K562 (cell line): ENCODE results near the gene LPIN2. TPM values are rescaled to one million over a fixed set of nuclear protein-coding genes. Genes with fewer than 3 reads are reported as not detected.

Source experiments
- ATAC-seq: fragments of 200-7000 bp; cut with Tn5 transposase; 3 replicates; pipeline ENCODE4 v1.9.1; 2020; ENCODE audit warnings: moderate library complexity
- BruUV-seq: library from RNA; stranded (reverse); fragments of 400-500 nt; replicated peaks from 2 replicates; lab custom pipeline; 2021; lab: Mats Ljungman, UMichigan
- CTCF ChIA-PET: fragments of 300-600 bp; formaldehyde crosslinking; extraction: SDS; loops from one replicate; lab custom pipeline; 2021; ENCODE audit warnings: low intra/inter-chr PET ratio; lab: Yijun Ruan, JAX
- POLR2A ChIA-PET: fragments of 300-600, 350-650 bp; sonication (Branson Sonifier 250); formaldehyde crosslinking; extraction: SDS; loops from one replicate; lab custom pipeline; 2021; ENCODE audit warnings: antibody characterized with exemption, inconsistent platforms; lab: Yijun Ruan, JAX
- DNase-seq, 4 experiments: peaks; one replicate each; pipeline versions ENCODE4 v3.0.0 to v3.0.0-alpha.2; 2011 to 2018; ENCODE audit warnings: low spot score in 3 of 4, mixed read lengths in 3 of 4; ENCODE audit errors: extremely low read depth in 1 of 4
- FAIRE-seq: peaks from 2 replicates; lab custom pipeline; 2011; peaks lifted over from hg19 to GRCh38; lab: Jason Lieb, UNC
- H2AFZ ChIP-seq: 2 replicates; pipeline ENCODE4 v1.6.0; 2011; ENCODE audit warnings: low read depth, low read length, control low read depth, inconsistent platforms
- H3K27ac ChIP-seq: fragments of 200-600 bp; 3 replicates; pipeline ENCODE4 v1.8.0; 2011; ENCODE audit warnings: low read depth, mild to moderate bottlenecking, control low read depth, inconsistent platforms, low read length, moderate library complexity, mixed read lengths; ENCODE audit errors: extremely low read depth
- H3K27me3 ChIP-seq, 2 experiments: fragments of 300-600 bp in 1 of 2; 2 replicates in 1 of 2; 3 replicates in 1 of 2; pipeline versions ENCODE4 v1.6.0 to v1.8.0; 2011; ENCODE audit warnings: inconsistent platforms in 2 of 2, low read length in 2 of 2, mild to moderate bottlenecking in 1 of 2, mixed read lengths in 1 of 2, moderate library complexity in 1 of 2; ENCODE audit not compliant: control insufficient read depth in 2 of 2, insufficient read depth in 2 of 2
- H3K36me3 ChIP-seq: fragments of 300-600 bp; 3 replicates; pipeline ENCODE4 v1.8.0; 2011; ENCODE audit warnings: mild to moderate bottlenecking, low read length, inconsistent platforms; ENCODE audit not compliant: control insufficient read depth, insufficient read depth
- H3K4me1 ChIP-seq, 2 experiments: fragments of 200-600 bp in 1 of 2; replicated peaks in 1 of 2; 2 replicates in 1 of 2; 3 replicates in 1 of 2; pipeline versions ENCODE4 v1.5.1 to v1.8.0; 2011; ENCODE audit warnings: inconsistent platforms in 2 of 2, low read length in 2 of 2, mild to moderate bottlenecking in 1 of 2, mixed read lengths in 1 of 2, moderate library complexity in 1 of 2; ENCODE audit not compliant: control insufficient read depth in 2 of 2, insufficient read depth in 2 of 2
- H3K4me2 ChIP-seq: 2 replicates; pipeline ENCODE4 v1.6.1; 2011; ENCODE audit warnings: low read length, control low read depth, inconsistent platforms, mixed read lengths; ENCODE audit not compliant: insufficient read depth
- H3K4me3 ChIP-seq: fragments of 200-600 bp; sonication (generic), shearing (Covaris generic); 2 replicates; pipeline ENCODE4 v1.5.1; 2016; ENCODE audit warnings: control low read depth, inconsistent platforms
- H3K79me2 ChIP-seq: fragments of 200-600 bp; 3 replicates; pipeline ENCODE4 v1.8.0; 2011; ENCODE audit warnings: low read length, inconsistent platforms; ENCODE audit not compliant: control insufficient read depth, insufficient read depth
- H3K9ac ChIP-seq, 2 experiments: 2 replicates each; pipeline versions ENCODE4 v1.6.0 to v1.6.1; 2011; ENCODE audit warnings: low read depth in 2 of 2, low read length in 2 of 2, control low read depth in 1 of 2, inconsistent platforms in 1 of 2, mild to moderate bottlenecking in 1 of 2, mixed read lengths in 1 of 2; ENCODE audit not compliant: insufficient read depth in 1 of 2
- H3K9me1 ChIP-seq: one replicate; pipeline ENCODE4 v1.6.0; 2011; ENCODE audit warnings: inconsistent platforms, mild to moderate bottlenecking, low read length, moderate library complexity; ENCODE audit not compliant: control insufficient read depth, insufficient read depth
- H3K9me3 ChIP-seq: replicated peaks from 2 replicates; pipeline ENCODE4 v1.5.1; 2011; ENCODE audit warnings: low read depth, low read length, inconsistent platforms; ENCODE audit not compliant: control insufficient read depth, insufficient read depth
- H4K20me1 ChIP-seq: replicated peaks from 2 replicates; pipeline ENCODE4 v1.6.1; 2011; ENCODE audit warnings: low read length, inconsistent platforms, mixed read lengths; ENCODE audit not compliant: control insufficient read depth, insufficient read depth
- BCOR ChIP-seq: fragments of 450-650 bp; IDR thresholded peaks from 2 replicates; pipeline ENCODE4 v1.6.1; 2016
- CEBPB ChIP-seq: fragments of 450-650 bp; IDR thresholded peaks from 2 replicates; pipeline ENCODE4 v1.6.1; 2016; ENCODE audit warnings: missing genetic modification characterization, missing compliant biosample characterization
- CEBPG ChIP-seq, 3 experiments: fragments of 200-800 bp in 1 of 3; sonication (Bioruptor generic) in 1 of 3; sonication (generic) in 1 of 3; formaldehyde crosslinking in 1 of 3; IDR thresholded peaks in 2 of 3; conservative IDR thresholded peaks in 1 of 3; 2 replicates each; pipeline versions ENCODE4 v1.6.1 to v1.8.0; 2016 to 2022; ENCODE audit warnings: missing compliant biosample characterization in 2 of 3, missing genetic modification characterization in 2 of 3, mild to moderate bottlenecking in 1 of 3, missing genetic modification reagents in 1 of 3
- CXXC5 ChIP-seq: fragments of 250-450 bp; sonication (Bioruptor Pico); IDR thresholded peaks from 2 replicates; pipeline ENCODE4 v1.8.0; 2022; ENCODE audit warnings: inconsistent platforms, mild to moderate bottlenecking, moderate library complexity
- DDX20 ChIP-seq: fragments of 450-650 bp; IDR thresholded peaks from 2 replicates; pipeline ENCODE4 v1.6.1; 2016; ENCODE audit warnings: missing genetic modification characterization, low read depth, mild to moderate bottlenecking, missing compliant biosample characterization, moderate library complexity
- DMBX1 ChIP-seq: fragments of 250-450 bp; sonication (Bioruptor Pico); IDR thresholded peaks from 2 replicates; pipeline ENCODE4 v1.8.0; 2022; ENCODE audit warnings: inconsistent platforms, mild to moderate bottlenecking, moderate library complexity, borderline replicate concordance
- DPF2 ChIP-seq: fragments of 450-650 bp; IDR thresholded peaks from 2 replicates; pipeline ENCODE4 v1.6.1; 2016
- PCBP2 ChIP-seq: fragments of 200-400 bp; formaldehyde crosslinking; IDR thresholded peaks from 2 replicates; pipeline ENCODE4 v1.6.1; 2018; ENCODE audit warnings: low read length, low read depth, mild to moderate bottlenecking, moderate library complexity; ENCODE audit not compliant: poor library complexity, severe bottlenecking
- PRPF4 ChIP-seq: fragments of 200-400 bp; formaldehyde crosslinking; IDR thresholded peaks from one replicate; pipeline ENCODE4 v1.6.1; 2017; ENCODE audit warnings: low read length, low read depth, mild to moderate bottlenecking; ENCODE audit not compliant: insufficient read depth, poor library complexity, severe bottlenecking
- SMARCA5 ChIP-seq: fragments of 450-650 bp; IDR thresholded peaks from 2 replicates; pipeline ENCODE4 v1.6.1; 2016
- SOX6 ChIP-seq: fragments of 450-650 bp; IDR thresholded peaks from 2 replicates; pipeline ENCODE4 v1.6.1; 2014; ENCODE audit warnings: mild to moderate bottlenecking
- ZNF121 ChIP-seq: sonication (generic); formaldehyde crosslinking; conservative IDR thresholded peaks from 2 replicates; pipeline ENCODE4 v1.8.0; 2022; ENCODE audit warnings: missing genetic modification reagents
- WGBS: fragments of 100-300 bp; shearing (Covaris generic); methylation state at CpG from one replicate; pipeline ENCODE4 v1.1.6; 2016; ENCODE audit warnings: low coverage, mixed read lengths; ENCODE audit not compliant: insufficient coverage; ENCODE audit errors: missing lambda C conversion rate; 5-methylcytosine and 5-hydroxymethylcytosine counted together
- in situ Hi-C: fragments of 300-500 bp; cut with MboI; formaldehyde crosslinking; loops from 4 replicates; pipeline ENCODE4 v1.15.0; 2018; ENCODE audit warnings: inconsistent platforms, mixed read lengths
- intact Hi-C: fragments of 100-400 bp; cut with micrococcal nuclease; formaldehyde crosslinking; loops from 2 replicates; pipeline ENCODE4 v1.14.2; 2022
- polyA plus RNA-seq, 8 experiments: library from polyadenylated mRNA; depleted of rRNA in 4 of 8; stranded (reverse) in 5 of 8; unstranded in 3 of 8; fragments of >200 nt; fragmentation: Nextera tagmentation in 2 of 8; fragmentation: Illumina TruSeq in 1 of 8; extraction: Ambion mirVana in 2 of 8; extraction: Trizol in 1 of 8; gene quantifications; 2 replicates each; pipeline versions ENCODE4 v1.2.1 to v1.2.3, GENCODE V29; 2011 to 2014; ENCODE audit warnings: inconsistent platforms in 1 of 8, missing spikeins in 1 of 8
- total RNA-seq, 7 experiments: library from RNA; depleted of rRNA in 6 of 7; stranded (reverse); fragments of >200 nt in 6 of 7; fragmentation: Illumina TruSeq in 2 of 7; extraction: Trizol in 2 of 7; gene quantifications; 2 replicates each; pipeline versions ENCODE4 v1.2.1 to v1.2.3, GENCODE V29; 2011 to 2021; ENCODE audit warnings: low replicate concordance in 1 of 7
- TF ChIP-seq, protein P1 (sequence below): fragments of 450-650 bp; IDR thresholded peaks from 2 replicates; pipeline ENCODE4 v1.6.1; 2017; ENCODE audit warnings: antibody characterized with exemption, mild to moderate bottlenecking
- TF ChIP-seq, protein P2 (sequence below), 2 experiments: fragments of 450-650 bp in 1 of 2; sonication (generic) in 1 of 2; formaldehyde crosslinking in 1 of 2; IDR thresholded peaks in 1 of 2; conservative IDR thresholded peaks in 1 of 2; 2 replicates each; pipeline versions ENCODE4 v1.6.1 to v1.8.1; 2016 to 2023; ENCODE audit warnings: mild to moderate bottlenecking in 2 of 2, moderate library complexity in 2 of 2, inconsistent platforms in 1 of 2, missing genetic modification reagents in 1 of 2

LPIN2 gene
- total and polyA plus RNA-seq, 9 of the 15 experiments (the other 6 are each of a cell fraction or from before 2014, with no cell fraction given): 5.2 to 34.8 (median 24.6) TPM

DNA sequence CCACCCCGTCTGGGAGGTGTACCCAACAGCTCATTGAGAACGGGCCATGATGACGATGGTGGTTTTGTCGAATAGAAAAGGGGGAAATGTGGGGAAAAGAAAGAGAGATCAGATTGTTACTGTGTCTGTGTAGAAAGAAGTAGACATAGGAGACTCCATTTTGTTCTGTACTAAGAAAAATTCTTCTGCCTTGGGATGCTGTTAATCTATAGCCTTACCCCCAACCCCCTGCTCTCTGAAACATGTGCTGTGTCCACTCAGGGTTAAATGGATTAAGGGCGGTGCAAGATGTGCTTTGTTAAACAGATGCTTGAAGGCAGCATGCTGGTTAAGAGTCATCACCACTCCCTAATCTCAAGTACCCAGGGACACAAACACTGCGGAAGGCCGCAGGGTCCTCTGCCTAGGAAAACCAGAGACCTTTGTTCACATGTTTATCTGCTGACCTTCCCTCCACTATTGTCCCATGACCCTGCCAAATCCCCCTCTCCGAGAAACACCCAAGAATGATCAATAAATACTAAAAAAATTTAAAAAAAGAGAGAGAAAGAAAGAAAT, 37.0 kb upstream of the LPIN2 start (continued):
- TF ChIP-seq DDX20 (tag): 0 out of 2 replicates have a peak, but pooled peaks have one; percentile 45
- 0 out of 2 replicates have a peak, but pooled peaks have one; percentile 26 for TF ChIP-seq SOX6
- TF ChIP-seq DMBX1 (CRISPR knock-in tag): peak; percentile 40
- TF ChIP-seq, protein P1, sequence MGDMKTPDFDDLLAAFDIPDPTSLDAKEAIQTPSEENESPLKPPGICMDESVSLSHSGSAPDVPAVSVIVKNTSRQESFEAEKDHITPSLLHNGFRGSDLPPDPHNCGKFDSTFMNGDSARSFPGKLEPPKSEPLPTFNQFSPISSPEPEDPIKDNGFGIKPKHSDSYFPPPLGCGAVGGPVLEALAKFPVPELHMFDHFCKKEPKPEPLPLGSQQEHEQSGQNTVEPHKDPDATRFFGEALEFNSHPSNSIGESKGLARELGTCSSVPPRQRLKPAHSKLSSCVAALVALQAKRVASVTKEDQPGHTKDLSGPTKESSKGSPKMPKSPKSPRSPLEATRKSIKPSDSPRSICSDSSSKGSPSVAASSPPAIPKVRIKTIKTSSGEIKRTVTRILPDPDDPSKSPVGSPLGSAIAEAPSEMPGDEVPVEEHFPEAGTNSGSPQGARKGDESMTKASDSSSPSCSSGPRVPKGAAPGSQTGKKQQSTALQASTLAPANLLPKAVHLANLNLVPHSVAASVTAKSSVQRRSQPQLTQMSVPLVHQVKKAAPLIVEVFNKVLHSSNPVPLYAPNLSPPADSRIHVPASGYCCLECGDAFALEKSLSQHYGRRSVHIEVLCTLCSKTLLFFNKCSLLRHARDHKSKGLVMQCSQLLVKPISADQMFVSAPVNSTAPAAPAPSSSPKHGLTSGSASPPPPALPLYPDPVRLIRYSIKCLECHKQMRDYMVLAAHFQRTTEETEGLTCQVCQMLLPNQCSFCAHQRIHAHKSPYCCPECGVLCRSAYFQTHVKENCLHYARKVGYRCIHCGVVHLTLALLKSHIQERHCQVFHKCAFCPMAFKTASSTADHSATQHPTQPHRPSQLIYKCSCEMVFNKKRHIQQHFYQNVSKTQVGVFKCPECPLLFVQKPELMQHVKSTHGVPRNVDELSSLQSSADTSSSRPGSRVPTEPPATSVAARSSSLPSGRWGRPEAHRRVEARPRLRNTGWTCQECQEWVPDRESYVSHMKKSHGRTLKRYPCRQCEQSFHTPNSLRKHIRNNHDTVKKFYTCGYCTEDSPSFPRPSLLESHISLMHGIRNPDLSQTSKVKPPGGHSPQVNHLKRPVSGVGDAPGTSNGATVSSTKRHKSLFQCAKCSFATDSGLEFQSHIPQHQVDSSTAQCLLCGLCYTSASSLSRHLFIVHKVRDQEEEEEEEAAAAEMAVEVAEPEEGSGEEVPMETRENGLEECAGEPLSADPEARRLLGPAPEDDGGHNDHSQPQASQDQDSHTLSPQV: peak; percentile 88; the same call in 1 of the 2 replicates
- TF ChIP-seq, all 486 proteins: peak for 18; not testable (repeated sequence) for 468

DNA sequence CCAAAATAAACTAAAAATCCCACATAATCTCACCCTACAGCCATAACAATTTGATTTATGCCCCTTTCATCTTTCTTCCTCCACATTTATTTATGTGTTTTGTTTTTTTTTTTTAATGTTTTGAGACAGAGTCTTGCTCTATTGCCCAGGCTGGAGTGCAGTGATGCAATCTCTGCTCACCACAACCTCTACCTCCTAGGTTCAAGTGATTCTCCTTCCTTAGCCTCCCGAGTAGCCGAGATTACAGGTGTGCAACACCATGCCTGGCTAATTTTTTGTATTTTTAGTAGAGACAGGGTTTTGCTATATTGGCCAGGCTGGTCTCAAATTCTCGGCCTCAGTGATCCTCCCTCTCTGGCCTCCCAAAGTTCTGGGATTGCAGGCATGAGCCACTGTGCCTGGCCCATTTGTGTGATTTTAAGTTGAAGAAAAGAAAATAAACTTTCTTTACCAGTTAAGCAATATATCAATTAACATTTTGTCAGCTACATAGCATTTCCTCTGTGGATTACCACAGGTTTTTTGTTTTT, 35.9 kb upstream of the LPIN2 start:
- no peak for ATAC-seq
- no peaks in the 10 kb centered on the region for H3K79me2 ChIP-seq
- TF ChIP-seq CXXC5 (CRISPR knock-in tag) (0 out of 2 replicates have a peak, but pooled peaks have one; percentile 14), CEBPB (tag) (peak; percentile 63; the same call in 1 of the 2 replicates), PCBP2 (no peak), SMARCA5 (peak; percentile 57; the same call in 1 of the 2 replicates), CEBPG (CRISPR knock-in tag; IDR thresholded peaks at IDR 0.05) (peak; percentile 44; the same call in 1 of the 2 replicates), CEBPG (tag; conservative IDR thresholded peaks at IDR 0.05 in 1 of 2, IDR thresholded peaks at IDR 0.05 in 1 of 2) (peak; percentile 43 to 68), BCOR (peak; percentile 57), DPF2 (no peak), ZNF121 (CRISPR knock-in tag) (peak; percentile 47; the same call in 1 of the 2 replicates), PRPF4 (no peak)
- TF ChIP-seq, protein P2, sequence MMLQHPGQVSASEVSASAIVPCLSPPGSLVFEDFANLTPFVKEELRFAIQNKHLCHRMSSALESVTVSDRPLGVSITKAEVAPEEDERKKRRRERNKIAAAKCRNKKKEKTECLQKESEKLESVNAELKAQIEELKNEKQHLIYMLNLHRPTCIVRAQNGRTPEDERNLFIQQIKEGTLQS (IDR thresholded peaks at IDR 0.05): peak; percentile 65
- TF ChIP-seq, protein P2 (CRISPR knock-in tag; conservative IDR thresholded peaks at IDR 0.05): no peak
- TF ChIP-seq, all 486 proteins: peak for 7
- intact Hi-C loops: no loop called here
- in situ Hi-C loops: no loop called here
- H3K9me3 ChIP-seq: no peaks in the 10 kb centered on the region; the same call in 1 of the 2 replicates
- no peak overlapping the region for H2AFZ ChIP-seq
- no peak overlapping the region for H3K9ac ChIP-seq
- H4K20me1 ChIP-seq: no peaks in the 10 kb centered on the region
- no peak overlapping the region for H3K27ac ChIP-seq
- H3K9me1 ChIP-seq: no peaks in the 10 kb centered on the region
- H3K36me3 ChIP-seq: no peaks in the 10 kb centered on the region
- H3K27me3 ChIP-seq: no peaks in the 10 kb centered on the region
- POLR2A ChIA-PET: no interaction called here
- DNase-seq: no peak
- BruUV-seq: no TSS peak
- no peak for FAIRE-seq
- CTCF ChIA-PET: no interaction called here
- 56% methylated on average over 3 of the region's 3 CpGs for WGBS
- H3K4me1 ChIP-seq: peaks cover 0 to 9% of the 10 kb centered on the region in 2 experiments; a peak in 3 of 5 replicates
- no peak overlapping the region for H3K4me3 ChIP-seq
- no peak overlapping the region for H3K4me2 ChIP-seq
